GM23248 (cell line): ENCODE data around the gene SHISA5. TPM values are rescaled to one million over a fixed set of nuclear protein-coding genes. Genes with fewer than 3 reads are reported as not detected.

Experiments used
- DNase-seq: peaks from one replicate; pipeline ENCODE4 v3.0.0-alpha.2; 2015
- H2AFZ ChIP-seq: fragments of 200-600 bp; sonication (generic); 2 replicates; pipeline ENCODE4 v1.6.1; 2016; ENCODE audit warnings: antibody characterized with exemption
- H3F3A ChIP-seq: fragments of 200-600 bp; sonication (generic); 2 replicates; pipeline ENCODE4 v1.6.1; 2016; ENCODE audit warnings: mild to moderate bottlenecking, antibody characterized with exemption, mixed run types; ENCODE audit not compliant: insufficient read depth
- H3K27ac ChIP-seq: fragments of 200-600 bp; sonication (generic); 2 replicates; pipeline ENCODE4 v1.5.1; 2016; ENCODE audit warnings: mild to moderate bottlenecking
- H3K27me3 ChIP-seq: fragments of 200-600 bp; sonication (generic); replicated peaks from 2 replicates; pipeline ENCODE4 v1.6.1; 2016; ENCODE audit warnings: mild to moderate bottlenecking; ENCODE audit not compliant: insufficient read depth
- H3K36me3 ChIP-seq: fragments of 200-600 bp; sonication (generic); 2 replicates; pipeline ENCODE4 v1.6.1; 2016; ENCODE audit warnings: low read depth, mild to moderate bottlenecking
- H3K4me1 ChIP-seq: fragments of 200-600 bp; sonication (generic); 2 replicates; pipeline ENCODE4 v1.6.1; 2016; ENCODE audit warnings: mild to moderate bottlenecking; ENCODE audit not compliant: insufficient read depth
- H3K4me2 ChIP-seq: fragments of 200-600 bp; sonication (generic); one replicate; pipeline ENCODE4 v1.6.1; 2016; ENCODE audit warnings: mild to moderate bottlenecking; ENCODE audit not compliant: unreplicated experiment
- H3K4me3 ChIP-seq: fragments of 200-600 bp; sonication (generic); 2 replicates; pipeline ENCODE4 v1.5.1; 2016; ENCODE audit warnings: mild to moderate bottlenecking
- H3K79me2 ChIP-seq: fragments of 200-600 bp; sonication (generic); 2 replicates; pipeline ENCODE4 v1.6.1; 2016; ENCODE audit warnings: mild to moderate bottlenecking; ENCODE audit not compliant: insufficient read depth
- H3K9ac ChIP-seq: fragments of 200-600 bp; sonication (generic); 2 replicates; pipeline ENCODE4 v1.6.1; 2016; ENCODE audit warnings: mild to moderate bottlenecking
- H3K9me2 ChIP-seq: fragments of 200-600 bp; sonication (generic); 2 replicates; pipeline ENCODE4 v1.6.1; 2016; ENCODE audit warnings: mixed run types, mild to moderate bottlenecking, moderate library complexity; ENCODE audit not compliant: insufficient read depth
- H3K9me3 ChIP-seq: fragments of 200-600 bp; sonication (generic); one replicate; pipeline ENCODE4 v1.6.1; 2017; ENCODE audit warnings: low read depth
- H4K20me1 ChIP-seq: fragments of 200-600 bp; sonication (generic); 2 replicates; pipeline ENCODE4 v1.6.0; 2016; ENCODE audit not compliant: insufficient read depth
- EZH2 ChIP-seq: fragments of 200-600 bp; sonication (generic); IDR thresholded peaks from 2 replicates; pipeline ENCODE4 v1.6.1; 2018; ENCODE audit warnings: antibody characterized with exemption, mild to moderate bottlenecking; ENCODE audit not compliant: insufficient read depth, poor library complexity, severe bottlenecking
- EZH2phosphoT487 ChIP-seq: fragments of 200-600 bp; sonication (generic); IDR thresholded peaks from 2 replicates; pipeline ENCODE4 v1.6.1; 2018; ENCODE audit warnings: antibody characterized with exemption, moderate library complexity, mild to moderate bottlenecking, low read depth; ENCODE audit not compliant: insufficient read depth
- WGBS, 2 experiments: methylation state at CpG; one replicate each; pipeline ENCODE4 v1.1.6; 2015 to 2017; ENCODE audit warnings: low lambda C conversion rate in 2 of 2, low coverage in 1 of 2; ENCODE audit errors: missing lambda C conversion rate in 2 of 2; 5-methylcytosine and 5-hydroxymethylcytosine counted together
- in situ Hi-C: fragments of 300-500 bp; cut with MboI; formaldehyde crosslinking; loops from 2 replicates; pipeline ENCODE4 v1.15.0; 2020
- polyA plus RNA-seq: library from polyadenylated mRNA; unstranded; fragments of >200 nt; fragmentation: Nextera tagmentation; extraction: Ambion mirVana; gene quantifications from 2 replicates; pipeline ENCODE4 v1.2.1, GENCODE V29; 2016
- total RNA-seq: library from RNA; depleted of rRNA; stranded (reverse); fragments of >200 nt; shearing (Covaris generic); gene quantifications from 2 replicates; pipeline ENCODE4 v1.2.3, GENCODE V29; 2014

SHISA5 gene
- total and polyA plus RNA-seq, 2 experiments from 2014 or later = 153 to 215 TPM

GRCh38 chr3:48528048-48528447 lies 24.1 kb upstream of the SHISA5 start:
- in situ Hi-C loops = no loop called here
- Histone ChIP-seq H3F3A (no peaks in the 10 kb centered on the region), H3K4me2 (no peak overlapping the region), H3K4me3 (no peak overlapping the region), H3K27ac (no peak overlapping the region), H3K9ac (no peak overlapping the region), H3K36me3 (peaks cover 9% of the 10 kb centered on the region; the same call in 1 of the 2 replicates), H3K9me2 (no peaks in the 10 kb centered on the region), H3K27me3 (no peaks in the 10 kb centered on the region), H2AFZ (no peak overlapping the region), H4K20me1 (no peaks in the 10 kb centered on the region), H3K4me1 (no peaks in the 10 kb centered on the region), H3K9me3 (no peaks in the 10 kb centered on the region), H3K79me2 (no peaks in the 10 kb centered on the region)
- no peak for DNase-seq
- TF ChIP-seq EZH2phosphoT487 (no peak), EZH2 (no peak)
- WGBS, 2 experiments = 96% methylated on average over 9 of the region's 9 CpGs

- WGBS, 2 experiments = 89 to 91% methylated on average over 9 of the region's 9 CpGs
- no peak for DNase-seq
- Histone ChIP-seq H3K4me2 (no peak overlapping the region), H3K27me3 (no peaks in the 10 kb centered on the region), H3K79me2 (no peaks in the 10 kb centered on the region), H3K4me3 (no peak overlapping the region), H3K4me1 (no peaks in the 10 kb centered on the region), H3K9me2 (no peaks in the 10 kb centered on the region), H3K27ac (no peak overlapping the region), H3K9ac (no peak overlapping the region), H3K9me3 (no peaks in the 10 kb centered on the region), H4K20me1 (no peaks in the 10 kb centered on the region), H2AFZ (no peak overlapping the region), H3F3A (no peaks in the 10 kb centered on the region), H3K36me3 (peaks cover 9% of the 10 kb centered on the region; the same call in 1 of the 2 replicates)
- in situ Hi-C loops = no loop called here
- TF ChIP-seq EZH2phosphoT487 (no peak), EZH2 (no peak)
Measured at GRCh38 chr3:48524970-48525369, 21.0 kb upstream of the SHISA5 start.

DNA sequence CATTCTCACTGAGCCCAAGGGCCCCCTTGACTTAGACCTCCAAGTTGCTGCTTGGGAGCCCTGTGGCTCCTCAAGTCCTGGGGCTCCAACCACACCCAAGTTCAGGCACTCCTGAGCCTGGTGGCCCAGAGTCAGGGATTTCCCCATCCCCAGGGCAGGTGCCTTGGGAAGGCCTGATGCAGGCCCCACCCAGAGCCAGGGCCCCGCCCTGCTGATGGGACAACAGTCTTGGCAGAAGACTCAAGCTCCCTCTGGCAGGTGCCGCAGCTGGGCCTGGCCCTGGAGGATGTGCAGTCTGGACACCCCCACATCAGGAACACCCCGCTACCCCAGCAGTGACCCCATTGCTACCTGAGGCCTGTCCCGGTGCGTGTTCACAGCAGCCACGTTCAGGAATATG lies 17.7 kb upstream of the SHISA5 start:
- Histone ChIP-seq H3K79me2 (no peaks in the 10 kb centered on the region), H3K4me1 (no peaks in the 10 kb centered on the region), H3K27me3 (no peaks in the 10 kb centered on the region), H4K20me1 (no peaks in the 10 kb centered on the region), H3K9me3 (no peaks in the 10 kb centered on the region), H2AFZ (no peak overlapping the region), H3K36me3 (no peaks in the 10 kb centered on the region; the same call in 1 of the 2 replicates), H3K27ac (no peak overlapping the region), H3K9me2 (no peaks in the 10 kb centered on the region), H3K4me3 (no peak overlapping the region), H3K9ac (no peak overlapping the region), H3F3A (no peaks in the 10 kb centered on the region), H3K4me2 (no peak overlapping the region)
- DNase-seq = no peak
- TF ChIP-seq EZH2phosphoT487 (no peak), EZH2 (no peak)
- in situ Hi-C loops = no loop called here
- 87 to 89% methylated on average over 6 of the region's 6 CpGs for WGBS, 2 experiments

DNA sequence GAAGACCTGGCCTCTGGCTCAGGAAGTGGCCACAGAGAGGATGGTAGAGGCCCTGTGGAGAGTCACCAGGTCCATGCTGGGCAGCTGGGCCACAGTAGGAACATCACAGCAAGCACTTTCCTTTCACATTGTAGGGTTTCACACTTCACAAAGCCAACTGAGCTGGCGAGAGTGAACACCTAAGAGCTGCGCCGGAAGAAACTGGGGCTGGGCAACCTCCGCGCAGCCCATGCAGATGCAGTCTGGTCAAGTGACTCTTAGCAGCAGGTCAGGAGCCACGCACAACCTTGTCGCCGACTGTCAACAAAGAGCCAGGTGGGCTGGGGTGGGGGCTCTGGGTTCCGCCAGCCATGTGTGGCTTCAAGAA lies 15.3 kb upstream of the SHISA5 start:
- H3K27ac ChIP-seq = no peak overlapping the region
- in situ Hi-C loops = no loop called here

More for the DNA sequence above, 15.3 kb upstream of the SHISA5 start:
- no peaks in the 10 kb centered on the region for H3K79me2 ChIP-seq
- H3K36me3 ChIP-seq = no peaks in the 10 kb centered on the region
- no peak overlapping the region for H3K9ac ChIP-seq
- H4K20me1 ChIP-seq = no peaks in the 10 kb centered on the region
- no peak for DNase-seq
- no peaks in the 10 kb centered on the region for H3K4me1 ChIP-seq
- H3K9me2 ChIP-seq = no peaks in the 10 kb centered on the region
- H3F3A ChIP-seq = no peaks in the 10 kb centered on the region
- no peak for TF ChIP-seq EZH2
- TF ChIP-seq EZH2phosphoT487 = no peak
- H3K4me3 ChIP-seq = no peak overlapping the region
- 96 to 98% methylated on average over 9 of the region's 9 CpGs for WGBS, 2 experiments
- no peak overlapping the region for H2AFZ ChIP-seq
- H3K4me2 ChIP-seq = no peak overlapping the region
- H3K27me3 ChIP-seq = no peaks in the 10 kb centered on the region
- H3K9me3 ChIP-seq = no peaks in the 10 kb centered on the region
